SU-DHL-6 (cell line): ENCODE results near the gene NINJ2.

Experiments
- H2AFZ ChIP-seq: fragments of 200-600 bp; sonication (generic); 2 replicates; pipeline ENCODE4 v1.6.1; 2014; ENCODE audit warnings: low read depth, mild to moderate bottlenecking, moderate library complexity, mixed read lengths, antibody characterized with exemption, low read length; ENCODE audit not compliant: severe bottlenecking
- H3F3A ChIP-seq: fragments of 200-600 bp; shearing (Covaris generic); 2 replicates; pipeline ENCODE4 v1.6.0; 2016; ENCODE audit warnings: antibody characterized with exemption, mild to moderate bottlenecking; ENCODE audit not compliant: insufficient read depth
- H3K27ac ChIP-seq: fragments of 200-600 bp; sonication (generic); 2 replicates; pipeline ENCODE4 v1.5.1; 2016; ENCODE audit warnings: low read depth, mild to moderate bottlenecking, low read length, moderate library complexity, mixed read lengths
- H3K27me3 ChIP-seq: fragments of 200-600 bp; sonication (generic), shearing (Covaris generic); 2 replicates; pipeline ENCODE4 v1.6.0; 2014; ENCODE audit warnings: mild to moderate bottlenecking, low read length
- H3K36me3 ChIP-seq: fragments of 200-600 bp; sonication (generic); 2 replicates; pipeline ENCODE4 v1.6.1; 2014; ENCODE audit warnings: mild to moderate bottlenecking, low read length, mixed read lengths
- H3K4me2 ChIP-seq: fragments of 300-600, 200-600 bp; shearing (Covaris generic), sonication (generic); 2 replicates; pipeline ENCODE4 v1.6.0; 2014; ENCODE audit warnings: low read length, low read depth, mild to moderate bottlenecking; ENCODE audit not compliant: poor library complexity, severe bottlenecking
- H3K4me3 ChIP-seq: fragments of 200-600 bp; sonication (generic); 2 replicates; pipeline ENCODE4 v1.5.1; 2014; ENCODE audit warnings: antibody characterized with exemption, low read length, mild to moderate bottlenecking, mixed read lengths; ENCODE audit not compliant: insufficient read depth, poor library complexity, severe bottlenecking
- H3K79me2 ChIP-seq: fragments of 200-600 bp; sonication (generic); 2 replicates; pipeline ENCODE4 v1.6.1; 2014; ENCODE audit warnings: mild to moderate bottlenecking, low read length, moderate library complexity; ENCODE audit not compliant: insufficient read depth
- H3K9ac ChIP-seq: fragments of 200-600 bp; sonication (generic); 2 replicates; pipeline ENCODE4 v1.7.0; 2014; ENCODE audit warnings: mild to moderate bottlenecking, low read length
- H3K9me2 ChIP-seq: fragments of 200-600 bp; sonication (generic); replicated peaks from 2 replicates; pipeline ENCODE4 v1.6.1; 2014; ENCODE audit warnings: low read length; ENCODE audit not compliant: insufficient read depth
- H3K9me3 ChIP-seq: fragments of 200-600 bp; sonication (generic); 2 replicates; pipeline ENCODE4 v1.6.1; 2014; ENCODE audit warnings: low read length, mixed read lengths; ENCODE audit not compliant: insufficient read depth
- H4K20me1 ChIP-seq: fragments of 200-600 bp; sonication (generic); 2 replicates; pipeline ENCODE4 v1.6.1; 2014; ENCODE audit warnings: low read depth, mild to moderate bottlenecking, antibody characterized with exemption, low read length, moderate library complexity, mixed read lengths
- EZH2phosphoT487 ChIP-seq: fragments of 200-600 bp; sonication (generic), shearing (Covaris generic); conservative IDR thresholded peaks from 2 replicates; pipeline ENCODE4 v1.6.1; 2018; ENCODE audit warnings: mild to moderate bottlenecking, antibody characterized with exemption, low read length, moderate library complexity, mixed read lengths
- TF ChIP-seq, protein P1 (sequence below): fragments of 200-600 bp; sonication (generic); IDR thresholded peaks from one replicate; pipeline ENCODE4 v1.5.1; 2017; ENCODE audit warnings: antibody characterized with exemption, mild to moderate bottlenecking, low read length, moderate library complexity; ENCODE audit not compliant: insufficient read depth, poor library complexity, severe bottlenecking

NINJ2 gene

GRCh38 chr12:612886-613285 is 50.4 kb downstream of the NINJ2 start:
- no peak overlapping the region for H3K4me2 ChIP-seq
- no peaks in the 10 kb centered on the region for H3K79me2 ChIP-seq
- no peaks in the 10 kb centered on the region for H4K20me1 ChIP-seq
- H3K9me3 ChIP-seq: no peaks in the 10 kb centered on the region
- H3K36me3 ChIP-seq: no peaks in the 10 kb centered on the region
- H3K4me3 ChIP-seq: no peak overlapping the region
- H3K27me3 ChIP-seq: 0 out of 2 replicates have a peak, but pooled peaks cover 3% of the 10 kb centered on the region
- H3K9ac ChIP-seq: no peak overlapping the region
- no peak overlapping the region for H2AFZ ChIP-seq
- H3F3A ChIP-seq: no peaks in the 10 kb centered on the region
- TF ChIP-seq, protein P1, sequence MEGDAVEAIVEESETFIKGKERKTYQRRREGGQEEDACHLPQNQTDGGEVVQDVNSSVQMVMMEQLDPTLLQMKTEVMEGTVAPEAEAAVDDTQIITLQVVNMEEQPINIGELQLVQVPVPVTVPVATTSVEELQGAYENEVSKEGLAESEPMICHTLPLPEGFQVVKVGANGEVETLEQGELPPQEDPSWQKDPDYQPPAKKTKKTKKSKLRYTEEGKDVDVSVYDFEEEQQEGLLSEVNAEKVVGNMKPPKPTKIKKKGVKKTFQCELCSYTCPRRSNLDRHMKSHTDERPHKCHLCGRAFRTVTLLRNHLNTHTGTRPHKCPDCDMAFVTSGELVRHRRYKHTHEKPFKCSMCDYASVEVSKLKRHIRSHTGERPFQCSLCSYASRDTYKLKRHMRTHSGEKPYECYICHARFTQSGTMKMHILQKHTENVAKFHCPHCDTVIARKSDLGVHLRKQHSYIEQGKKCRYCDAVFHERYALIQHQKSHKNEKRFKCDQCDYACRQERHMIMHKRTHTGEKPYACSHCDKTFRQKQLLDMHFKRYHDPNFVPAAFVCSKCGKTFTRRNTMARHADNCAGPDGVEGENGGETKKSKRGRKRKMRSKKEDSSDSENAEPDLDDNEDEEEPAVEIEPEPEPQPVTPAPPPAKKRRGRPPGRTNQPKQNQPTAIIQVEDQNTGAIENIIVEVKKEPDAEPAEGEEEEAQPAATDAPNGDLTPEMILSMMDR: no peak
- TF ChIP-seq EZH2phosphoT487: no peak
- no peaks in the 10 kb centered on the region for H3K9me2 ChIP-seq
- no peak overlapping the region for H3K27ac ChIP-seq

DNA sequence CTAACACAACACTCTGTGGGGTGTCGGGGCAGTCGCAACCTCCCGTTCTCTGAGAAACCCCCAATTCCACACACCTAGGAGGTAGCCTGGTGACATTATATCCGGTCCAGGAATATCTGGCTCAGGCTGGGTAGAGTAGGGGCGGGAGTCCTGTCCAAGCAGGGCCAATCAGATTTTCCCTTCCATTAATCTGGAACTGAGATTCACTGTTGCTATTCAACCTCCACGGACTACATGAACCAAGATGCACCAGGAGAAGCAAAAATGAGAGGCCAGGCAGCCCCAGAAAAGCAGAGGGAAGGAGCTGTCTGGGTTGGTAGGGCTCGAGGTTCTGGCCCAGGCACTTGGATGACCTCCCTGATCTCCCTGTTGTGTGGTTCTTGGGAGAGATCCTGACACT is 51.0 kb downstream of the NINJ2 start:
- Histone ChIP-seq H3K9me3 (no peaks in the 10 kb centered on the region), H3K9me2 (no peaks in the 10 kb centered on the region), H3K79me2 (no peaks in the 10 kb centered on the region), H3F3A (no peaks in the 10 kb centered on the region), H4K20me1 (no peaks in the 10 kb centered on the region), H2AFZ (no peak overlapping the region), H3K4me2 (no peak overlapping the region), H3K27me3 (no peaks in the 10 kb centered on the region), H3K27ac (no peak overlapping the region), H3K4me3 (no peak overlapping the region), H3K36me3 (no peaks in the 10 kb centered on the region), H3K9ac (no peak overlapping the region)
- TF ChIP-seq, protein P1: no peak
- no peak for TF ChIP-seq EZH2phosphoT487

- no peaks in the 10 kb centered on the region for H3F3A ChIP-seq
- TF ChIP-seq, protein P1: no peak
- TF ChIP-seq EZH2phosphoT487: no peak
- H3K4me2 ChIP-seq: no peak overlapping the region
- H3K9ac ChIP-seq: no peak overlapping the region
- no peaks in the 10 kb centered on the region for H3K27me3 ChIP-seq
- no peaks in the 10 kb centered on the region for H3K9me3 ChIP-seq
- no peak overlapping the region for H3K27ac ChIP-seq
- no peaks in the 10 kb centered on the region for H3K36me3 ChIP-seq
- H3K9me2 ChIP-seq: no peaks in the 10 kb centered on the region
- H2AFZ ChIP-seq: no peak overlapping the region
- H4K20me1 ChIP-seq: no peaks in the 10 kb centered on the region
- no peaks in the 10 kb centered on the region for H3K79me2 ChIP-seq
- no peak overlapping the region for H3K4me3 ChIP-seq
Observed at GRCh38 chr12:611721-612120, 51.5 kb downstream of the NINJ2 start.

DNA sequence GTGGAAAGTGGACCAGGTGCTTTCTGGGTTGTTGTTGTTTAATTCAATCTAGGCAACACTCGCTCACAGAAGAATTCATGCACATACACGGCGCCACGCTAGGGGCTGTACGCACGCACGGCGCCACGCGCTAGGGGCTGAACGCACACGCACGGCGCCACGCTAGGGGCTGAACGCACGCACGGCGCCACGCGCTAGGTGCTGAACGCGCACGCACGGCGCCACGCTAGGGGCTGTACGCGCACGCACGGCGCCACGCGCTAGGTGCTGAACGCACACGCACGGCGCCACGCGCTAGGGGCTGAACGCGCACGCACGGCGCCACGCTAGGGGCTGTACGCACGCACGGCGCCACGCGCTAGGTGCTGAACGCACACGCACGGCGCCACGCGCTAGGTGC is 54.3 kb downstream of the NINJ2 start:
- no peaks in the 10 kb centered on the region for H3K27me3 ChIP-seq
- no peaks in the 10 kb centered on the region for H3K36me3 ChIP-seq
- no peak overlapping the region for H2AFZ ChIP-seq
- H3K79me2 ChIP-seq: no peaks in the 10 kb centered on the region
- H3K9ac ChIP-seq: no peak overlapping the region
- H3K9me3 ChIP-seq: no peaks in the 10 kb centered on the region
- no peak for TF ChIP-seq EZH2phosphoT487
- TF ChIP-seq, protein P1: no peak
- H3F3A ChIP-seq: no peaks in the 10 kb centered on the region
- no peak overlapping the region for H3K4me2 ChIP-seq
- H3K27ac ChIP-seq: no peak overlapping the region
- no peak overlapping the region for H3K4me3 ChIP-seq
- no peaks in the 10 kb centered on the region for H3K9me2 ChIP-seq
- H4K20me1 ChIP-seq: no peaks in the 10 kb centered on the region
